ENCODE results near the gene ECHDC3. TPM values are rescaled to one million over a fixed set of nuclear protein-coding genes. Genes with fewer than 3 reads are reported as not detected.

The ECHDC3 gene
- total and polyA plus RNA-seq, 2 of the 13 experiments (the other 11 are each of a cell fraction or from before 2014, with no cell fraction given): not detected

DNA sequence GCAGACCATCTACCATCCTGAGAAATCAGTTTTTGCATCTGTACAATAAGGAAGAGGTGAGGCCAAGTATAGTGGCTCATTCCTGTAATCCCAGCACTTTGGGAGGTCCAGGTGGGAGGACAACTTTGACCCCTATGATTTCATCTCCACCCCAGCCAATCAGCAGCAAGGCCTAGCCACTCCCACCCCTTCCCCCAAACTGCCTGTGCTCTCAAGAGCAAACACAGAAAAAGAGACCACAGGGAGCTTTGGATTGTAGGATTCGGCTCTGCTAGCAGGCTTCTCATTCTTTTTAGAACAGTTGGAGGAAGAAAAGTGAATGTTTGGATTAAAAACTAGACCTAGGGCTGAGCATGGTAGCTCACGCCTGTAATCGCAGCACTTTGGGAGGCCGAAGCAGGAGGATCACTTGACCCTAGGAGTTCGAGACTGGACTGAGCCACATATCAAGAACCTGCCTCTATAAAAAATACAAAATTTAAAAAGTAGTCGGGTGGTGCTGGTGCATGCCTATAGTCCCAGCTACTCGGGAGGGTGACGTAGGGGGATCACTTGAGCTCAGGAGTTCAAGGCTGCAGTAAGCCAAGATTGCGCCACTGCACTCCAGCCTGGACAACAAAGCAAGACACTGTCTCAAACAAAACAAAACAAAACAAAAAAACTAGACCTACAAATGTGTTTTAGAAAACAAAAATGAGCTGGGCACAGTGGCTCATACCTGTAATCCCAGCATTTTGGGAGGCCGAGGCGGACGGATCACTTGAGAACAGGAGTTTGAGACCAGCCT is 55.9 kb downstream of the ECHDC3 start:
- DNase-seq (ENCODE audit: low spot score) (peak; percentile 53), FAIRE-seq (no peak), ATAC-seq (no peak)
- Histone ChIP-seq H3K36me3 (replicated peaks in 1 of 2; ENCODE audit: control insufficient read depth in 1 of 2, insufficient read depth in 2 of 2, low read length in 2 of 2) (no peaks in the 10 kb centered on the region), H3K4me1 (ENCODE audit: insufficient read depth, low read length) (peaks cover 56% of the 10 kb centered on the region), H3K9me3 (ENCODE audit: low read length) (no peaks in the 10 kb centered on the region), H3K4me2 (ENCODE audit: low read depth, low read length) (no peak overlapping the region), H4K20me1 (ENCODE audit: insufficient read depth, low read length) (no peaks in the 10 kb centered on the region), H3K4me3 (replicated peaks in 1 of 3; ENCODE audit: insufficient read depth in 1 of 3, low read depth in 2 of 3, low read length in 3 of 3) (no peak overlapping the region), H3K79me2 (ENCODE audit: insufficient read depth, low read length) (no peaks in the 10 kb centered on the region), H3K9ac (ENCODE audit: insufficient read depth, low read depth, low read length) (no peak overlapping the region), H2AFZ (ENCODE audit: low read length) (no peak overlapping the region), H3K27me3 (ENCODE audit: control insufficient read depth in 1 of 2, insufficient read depth in 2 of 2, low read length in 2 of 2) (peaks cover 0 to 2% of the 10 kb centered on the region in 2 experiments; a peak in 1 of 5 replicates), H3K27ac (ENCODE audit: extremely low read length, insufficient read depth, low read length) (peak overlapping the region; percentile 34)
- ChIA-PET CTCF (ENCODE audit: low intra/inter-chr PET ratio, low total read pairs) (no interaction called here), POLR2A (interaction anchor here (1.5 kb wide), 1 partner anchor 33 kb away, joined by 4 read pairs; no protein-coding TSS in a partner anchor)
- intact Hi-C loops (cut with micrococcal nuclease; ENCODE audit: unreplicated experiment) (no loop called here), in situ Hi-C loops (cut with HindIII; ENCODE audit: extremely low pct_ligation_motif_present, low pct_unique_long_range_greater_than_20kb) (no loop called here)
- WGBS (ENCODE audit: low lambda C conversion rate): 51% methylated on average over 12 of the region's 12 CpGs
- BruUV-seq (replicated peaks): no TSS peak
- TF ChIP-seq ZNF713 (CRISPR knock-in tag; IDR thresholded peaks at IDR 0.05): no peak
- TF ChIP-seq GLI4 (CRISPR knock-in tag; IDR thresholded peaks at IDR 0.05; ENCODE audit: borderline replicate concordance): no peak
- no peak for TF ChIP-seq ZNF790 (CRISPR knock-in tag; IDR thresholded peaks at IDR 0.05; ENCODE audit: borderline replicate concordance)
- no peak for TF ChIP-seq ZNF775 (CRISPR knock-in tag; IDR thresholded peaks at IDR 0.05; ENCODE audit: borderline replicate concordance)
- TF ChIP-seq ZNF460 (CRISPR knock-in tag; IDR thresholded peaks at IDR 0.05; ENCODE audit: borderline replicate concordance): no peak
- TF ChIP-seq TCF12 (IDR thresholded peaks at IDR 0.05): no peak
- no peak for TF ChIP-seq TCF12 (CRISPR knock-in tag; IDR thresholded peaks at IDR 0.05)
- no peak for TF ChIP-seq NFKBIZ (CRISPR knock-in tag; IDR thresholded peaks at IDR 0.05)
- no peak for TF ChIP-seq RBM39 (IDR thresholded peaks at IDR 0.05; ENCODE audit: low read depth, low read length, poor library complexity, severe bottlenecking)
- TF ChIP-seq, protein P1, sequence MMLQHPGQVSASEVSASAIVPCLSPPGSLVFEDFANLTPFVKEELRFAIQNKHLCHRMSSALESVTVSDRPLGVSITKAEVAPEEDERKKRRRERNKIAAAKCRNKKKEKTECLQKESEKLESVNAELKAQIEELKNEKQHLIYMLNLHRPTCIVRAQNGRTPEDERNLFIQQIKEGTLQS (CRISPR knock-in tag; IDR thresholded peaks at IDR 0.05): no peak
- no peak for TF ChIP-seq ESRRA (CRISPR knock-in tag; IDR thresholded peaks at IDR 0.05; ENCODE audit: low read depth)
- TF ChIP-seq ZSCAN30 (CRISPR knock-in tag; IDR thresholded peaks at IDR 0.05): no peak
- TF ChIP-seq FOXA1 (IDR thresholded peaks at IDR 0.05): no peak
- TF ChIP-seq FOXA1 (CRISPR knock-in tag; IDR thresholded peaks at IDR 0.05): no peak
- TF ChIP-seq ZNF501 (CRISPR knock-in tag; IDR thresholded peaks at IDR 0.05): no peak
- TF ChIP-seq, protein P2, sequence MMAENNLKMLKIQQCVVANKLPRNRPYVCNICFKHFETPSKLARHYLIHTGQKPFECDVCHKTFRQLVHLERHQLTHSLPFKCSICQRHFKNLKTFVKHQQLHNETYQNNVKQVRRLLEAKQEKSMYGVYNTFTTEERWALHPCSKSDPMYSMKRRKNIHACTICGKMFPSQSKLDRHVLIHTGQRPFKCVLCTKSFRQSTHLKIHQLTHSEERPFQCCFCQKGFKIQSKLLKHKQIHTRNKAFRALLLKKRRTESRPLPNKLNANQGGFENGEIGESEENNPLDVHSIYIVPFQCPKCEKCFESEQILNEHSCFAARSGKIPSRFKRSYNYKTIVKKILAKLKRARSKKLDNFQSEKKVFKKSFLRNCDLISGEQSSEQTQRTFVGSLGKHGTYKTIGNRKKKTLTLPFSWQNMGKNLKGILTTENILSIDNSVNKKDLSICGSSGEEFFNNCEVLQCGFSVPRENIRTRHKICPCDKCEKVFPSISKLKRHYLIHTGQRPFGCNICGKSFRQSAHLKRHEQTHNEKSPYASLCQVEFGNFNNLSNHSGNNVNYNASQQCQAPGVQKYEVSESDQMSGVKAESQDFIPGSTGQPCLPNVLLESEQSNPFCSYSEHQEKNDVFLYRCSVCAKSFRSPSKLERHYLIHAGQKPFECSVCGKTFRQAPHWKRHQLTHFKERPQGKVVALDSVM (CRISPR knock-in tag; IDR thresholded peaks at IDR 0.05): peak; percentile 38
- TF ChIP-seq, protein P3, sequence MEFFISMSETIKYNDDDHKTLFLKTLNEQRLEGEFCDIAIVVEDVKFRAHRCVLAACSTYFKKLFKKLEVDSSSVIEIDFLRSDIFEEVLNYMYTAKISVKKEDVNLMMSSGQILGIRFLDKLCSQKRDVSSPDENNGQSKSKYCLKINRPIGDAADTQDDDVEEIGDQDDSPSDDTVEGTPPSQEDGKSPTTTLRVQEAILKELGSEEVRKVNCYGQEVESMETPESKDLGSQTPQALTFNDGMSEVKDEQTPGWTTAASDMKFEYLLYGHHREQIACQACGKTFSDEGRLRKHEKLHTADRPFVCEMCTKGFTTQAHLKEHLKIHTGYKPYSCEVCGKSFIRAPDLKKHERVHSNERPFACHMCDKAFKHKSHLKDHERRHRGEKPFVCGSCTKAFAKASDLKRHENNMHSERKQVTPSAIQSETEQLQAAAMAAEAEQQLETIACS (CRISPR knock-in tag; IDR thresholded peaks at IDR 0.05): no peak
- TF ChIP-seq ZFP82 (CRISPR knock-in tag; IDR thresholded peaks at IDR 0.05; ENCODE audit: borderline replicate concordance): no peak
- TF ChIP-seq CAMTA2 (CRISPR knock-in tag; IDR thresholded peaks at IDR 0.05; ENCODE audit: borderline replicate concordance): no peak
- TF ChIP-seq ARNT2 (CRISPR knock-in tag; IDR thresholded peaks at IDR 0.05; ENCODE audit: low read depth): no peak
- no peak for TF ChIP-seq SOX13 (IDR thresholded peaks at IDR 0.05)
- peak in 1 of 2 experiments; percentile 38; a peak in 1 of 4 replicates for TF ChIP-seq SOX13 (CRISPR knock-in tag; conservative IDR thresholded peaks at IDR 0.05 in 1 of 2, IDR thresholded peaks at IDR 0.05 in 1 of 2)
- TF ChIP-seq KLF12 (CRISPR knock-in tag; IDR thresholded peaks at IDR 0.05; ENCODE audit: borderline replicate concordance): no peak

Data from HepG2 (cell line).